Colon (tissue), 2 donors: ENCODE measurements around the gene ZNF469.
"Not testable (repeated sequence)": the region's sequence is repeated elsewhere in the genome, so short reads cannot be mapped to it uniquely, and the experiment has no call there.

Experiments
- FAIRE-seq: peaks from 2 replicates; lab custom pipeline; 2012; peaks lifted over from hg19 to GRCh38; lab: Jason Lieb, UNC
- donor health status: control.
- donor health status: control.

Gene ZNF469

GRCh38 chr16:88359008-88359407, 23.8 kb upstream of the ZNF469 start:
- FAIRE-seq: no peak

- not testable (repeated sequence) for FAIRE-seq
Observed at GRCh38 chr16:88360401-88360800, 22.4 kb upstream of the ZNF469 start.

GRCh38 chr16:88360999-88361398, 21.8 kb upstream of the ZNF469 start:
- FAIRE-seq: no peak

- no peak for FAIRE-seq
Observed at GRCh38 chr16:88361775-88362174, 21.0 kb upstream of the ZNF469 start.

- FAIRE-seq: no peak
Observed at GRCh38 chr16:88363239-88363891, 19.4 kb upstream of the ZNF469 start.

GRCh38 chr16:88365244-88365865, 17.4 kb upstream of the ZNF469 start:
- no peak for FAIRE-seq

GRCh38 chr16:88366032-88366703, 16.6 kb upstream of the ZNF469 start:
- no peak for FAIRE-seq

- no peak for FAIRE-seq
Observed at GRCh38 chr16:88366704-88367047, 16.1 kb upstream of the ZNF469 start.

GRCh38 chr16:88367560-88367959, 15.2 kb upstream of the ZNF469 start:
- no peak for FAIRE-seq

- FAIRE-seq: no peak
Observed at GRCh38 chr16:88368036-88368435, 14.7 kb upstream of the ZNF469 start.

GRCh38 chr16:88368994-88369393, 13.8 kb upstream of the ZNF469 start:
- no peak for FAIRE-seq

GRCh38 chr16:88369447-88370008, 13.2 kb upstream of the ZNF469 start:
- no peak for FAIRE-seq

GRCh38 chr16:88370365-88370764, 12.4 kb upstream of the ZNF469 start:
- no peak for FAIRE-seq

- FAIRE-seq: no peak
Observed at GRCh38 chr16:88372522-88372921, 10.2 kb upstream of the ZNF469 start.

- FAIRE-seq: no peak
Observed at GRCh38 chr16:88373211-88373610, 9.5 kb upstream of the ZNF469 start.

GRCh38 chr16:88373927-88374492, 8.7 kb upstream of the ZNF469 start:
- no peak for FAIRE-seq

GRCh38 chr16:88374736-88375135, 8.0 kb upstream of the ZNF469 start:
- FAIRE-seq: no peak

- FAIRE-seq: no peak
Observed at GRCh38 chr16:88375236-88375975, 7.4 kb upstream of the ZNF469 start.

- no peak for FAIRE-seq
Observed at GRCh38 chr16:88375996-88376834, 6.5 kb upstream of the ZNF469 start.

- FAIRE-seq: no peak
Observed at GRCh38 chr16:88376835-88377726, 5.7 kb upstream of the ZNF469 start.
